Measurements from ENCODE around the gene DDX46.
"Not testable (repeated sequence)": the region's sequence is repeated elsewhere in the genome, so short reads cannot be mapped to it uniquely, and the experiment has no call there.

Gene DDX46, protein sequence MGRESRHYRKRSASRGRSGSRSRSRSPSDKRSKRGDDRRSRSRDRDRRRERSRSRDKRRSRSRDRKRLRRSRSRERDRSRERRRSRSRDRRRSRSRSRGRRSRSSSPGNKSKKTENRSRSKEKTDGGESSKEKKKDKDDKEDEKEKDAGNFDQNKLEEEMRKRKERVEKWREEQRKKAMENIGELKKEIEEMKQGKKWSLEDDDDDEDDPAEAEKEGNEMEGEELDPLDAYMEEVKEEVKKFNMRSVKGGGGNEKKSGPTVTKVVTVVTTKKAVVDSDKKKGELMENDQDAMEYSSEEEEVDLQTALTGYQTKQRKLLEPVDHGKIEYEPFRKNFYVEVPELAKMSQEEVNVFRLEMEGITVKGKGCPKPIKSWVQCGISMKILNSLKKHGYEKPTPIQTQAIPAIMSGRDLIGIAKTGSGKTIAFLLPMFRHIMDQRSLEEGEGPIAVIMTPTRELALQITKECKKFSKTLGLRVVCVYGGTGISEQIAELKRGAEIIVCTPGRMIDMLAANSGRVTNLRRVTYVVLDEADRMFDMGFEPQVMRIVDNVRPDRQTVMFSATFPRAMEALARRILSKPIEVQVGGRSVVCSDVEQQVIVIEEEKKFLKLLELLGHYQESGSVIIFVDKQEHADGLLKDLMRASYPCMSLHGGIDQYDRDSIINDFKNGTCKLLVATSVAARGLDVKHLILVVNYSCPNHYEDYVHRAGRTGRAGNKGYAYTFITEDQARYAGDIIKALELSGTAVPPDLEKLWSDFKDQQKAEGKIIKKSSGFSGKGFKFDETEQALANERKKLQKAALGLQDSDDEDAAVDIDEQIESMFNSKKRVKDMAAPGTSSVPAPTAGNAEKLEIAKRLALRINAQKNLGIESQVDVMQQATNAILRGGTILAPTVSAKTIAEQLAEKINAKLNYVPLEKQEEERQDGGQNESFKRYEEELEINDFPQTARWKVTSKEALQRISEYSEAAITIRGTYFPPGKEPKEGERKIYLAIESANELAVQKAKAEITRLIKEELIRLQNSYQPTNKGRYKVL

GRCh38 chr5:134758504-134759341 lies at the start of gene DDX46:
TSS of gene DDX46 (plus strand) at chr5:134758779. CDS start at chr5:134758939, 160 bp downstream.
- Histone ChIP-seq H3K27me3 (no peaks in the 10 kb centered on the region), H3K36me3 (peaks cover 0 to 2% (median 0%) of the 10 kb centered on the region in 3 donors), H3K4me3 (peak within 1 kb of the TSS; percentile 83 to 91), H3K9me3 (no peaks in the 10 kb centered on the region), H3K4me1 (peaks cover 0 to 28% (median 20%) of the 10 kb centered on the region in 4 donors), H3K27ac (peak within 1 kb of the TSS; percentile 69 to 79)
- TF ChIP-seq, protein P1, sequence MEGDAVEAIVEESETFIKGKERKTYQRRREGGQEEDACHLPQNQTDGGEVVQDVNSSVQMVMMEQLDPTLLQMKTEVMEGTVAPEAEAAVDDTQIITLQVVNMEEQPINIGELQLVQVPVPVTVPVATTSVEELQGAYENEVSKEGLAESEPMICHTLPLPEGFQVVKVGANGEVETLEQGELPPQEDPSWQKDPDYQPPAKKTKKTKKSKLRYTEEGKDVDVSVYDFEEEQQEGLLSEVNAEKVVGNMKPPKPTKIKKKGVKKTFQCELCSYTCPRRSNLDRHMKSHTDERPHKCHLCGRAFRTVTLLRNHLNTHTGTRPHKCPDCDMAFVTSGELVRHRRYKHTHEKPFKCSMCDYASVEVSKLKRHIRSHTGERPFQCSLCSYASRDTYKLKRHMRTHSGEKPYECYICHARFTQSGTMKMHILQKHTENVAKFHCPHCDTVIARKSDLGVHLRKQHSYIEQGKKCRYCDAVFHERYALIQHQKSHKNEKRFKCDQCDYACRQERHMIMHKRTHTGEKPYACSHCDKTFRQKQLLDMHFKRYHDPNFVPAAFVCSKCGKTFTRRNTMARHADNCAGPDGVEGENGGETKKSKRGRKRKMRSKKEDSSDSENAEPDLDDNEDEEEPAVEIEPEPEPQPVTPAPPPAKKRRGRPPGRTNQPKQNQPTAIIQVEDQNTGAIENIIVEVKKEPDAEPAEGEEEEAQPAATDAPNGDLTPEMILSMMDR (IDR thresholded peaks at IDR 0.05) = peak; percentile 47 to 65
- peak; percentile 90 to 95 for DNase-seq
- intact Hi-C loops (cut with DNase I; ENCODE audit: low total_unique reads) = loop anchor here (2.0 kb wide), 1 partner anchor 20 kb away; the partner anchor contains the start of gene CAMLG

DNA sequence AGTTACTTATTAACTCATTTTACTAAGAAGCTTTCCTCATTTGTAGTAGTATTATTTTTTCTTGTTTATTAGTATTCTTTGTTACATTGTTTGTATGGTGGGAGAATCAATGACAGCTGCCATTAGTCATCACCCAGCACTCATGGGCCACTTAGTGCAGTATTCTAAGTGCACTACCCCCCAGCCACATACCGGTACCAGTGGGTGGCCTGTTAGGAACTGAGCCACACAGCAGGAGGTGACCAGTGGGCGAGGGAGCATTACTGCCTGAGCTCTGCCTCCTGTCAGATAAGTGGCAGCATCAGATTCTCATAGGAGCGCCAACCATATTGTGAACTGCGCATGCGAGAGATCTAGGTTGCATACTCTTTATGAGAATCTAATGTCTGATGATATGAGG lies 44.5 kb upstream of the DDX46 start:
- Histone ChIP-seq H3K4me1 (no peaks in the 10 kb centered on the region), H3K27ac (no peak overlapping the region), H3K9me3 (no peaks in the 10 kb centered on the region), H3K36me3 (peaks cover 75 to 96% (median 80%) of the 10 kb centered on the region in 3 donors), H3K27me3 (no peaks in the 10 kb centered on the region), H3K4me3 (no peak overlapping the region)
- no peak for DNase-seq
- intact Hi-C loops (cut with DNase I; ENCODE audit: low total_unique reads) = no loop called here
- TF ChIP-seq, protein P1 (IDR thresholded peaks at IDR 0.05) = no peak

- Histone ChIP-seq H3K36me3 (peaks cover 74 to 96% (median 80%) of the 10 kb centered on the region in 3 donors), H3K27ac (no peak overlapping the region), H3K4me1 (no peaks in the 10 kb centered on the region), H3K9me3 (no peaks in the 10 kb centered on the region), H3K4me3 (no peak overlapping the region), H3K27me3 (no peaks in the 10 kb centered on the region)
- TF ChIP-seq, protein P1 (IDR thresholded peaks at IDR 0.05) = no peak
- DNase-seq = no peak
- intact Hi-C loops (cut with DNase I; ENCODE audit: low total_unique reads) = no loop called here
Measured at GRCh38 chr5:134714541-134714940, 44.0 kb upstream of the DDX46 start.

DNA sequence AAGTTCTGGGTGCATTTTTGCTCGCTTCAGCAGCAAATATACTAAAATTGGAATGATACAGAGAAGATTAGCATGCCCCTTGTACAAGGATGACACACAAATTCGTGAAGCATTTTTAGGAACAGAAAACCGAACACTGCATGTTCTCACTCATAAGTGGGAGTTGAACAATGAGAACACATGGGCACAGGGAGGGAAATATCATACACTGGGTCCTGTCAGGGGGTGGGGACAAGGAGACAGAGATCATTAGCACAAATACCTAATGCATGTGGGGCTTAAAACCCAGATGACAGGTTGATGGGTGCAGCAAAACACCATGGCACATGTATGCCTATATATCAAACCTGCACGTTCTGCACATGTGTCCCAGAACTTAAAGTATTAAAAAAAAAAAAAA lies 43.1 kb upstream of the DDX46 start:
- peaks cover 74 to 96% (median 80%) of the 10 kb centered on the region in 3 donors for H3K36me3 ChIP-seq
- not testable (repeated sequence) for H3K4me3 ChIP-seq

GRCh38 chr5:134724872-134725271 lies 33.7 kb upstream of the DDX46 start:
- TF ChIP-seq, protein P1 (IDR thresholded peaks at IDR 0.05) = no peak
- H3K4me1 ChIP-seq = no peaks in the 10 kb centered on the region
- H3K27me3 ChIP-seq = no peaks in the 10 kb centered on the region
- no peak for DNase-seq
- intact Hi-C loops (cut with DNase I; ENCODE audit: low total_unique reads) = no loop called here
- no peaks in the 10 kb centered on the region for H3K9me3 ChIP-seq
- no peak overlapping the region for H3K27ac ChIP-seq
- H3K36me3 ChIP-seq = peaks cover 46 to 55% (median 49%) of the 10 kb centered on the region in 3 donors
- H3K4me3 ChIP-seq = no peak overlapping the region

More for the DNA sequence above, 43.1 kb upstream of the DDX46 start:
- H3K27me3 ChIP-seq; H3K27ac ChIP-seq; H3K4me1 ChIP-seq; intact Hi-C loops (cut with DNase I; ENCODE audit: low total_unique reads); DNase-seq; H3K9me3 ChIP-seq: not testable (repeated sequence)

Data from tibial artery (tissue), 4 donors.